ENCODE data around the gene LVRN.

LVRN gene

DNA sequence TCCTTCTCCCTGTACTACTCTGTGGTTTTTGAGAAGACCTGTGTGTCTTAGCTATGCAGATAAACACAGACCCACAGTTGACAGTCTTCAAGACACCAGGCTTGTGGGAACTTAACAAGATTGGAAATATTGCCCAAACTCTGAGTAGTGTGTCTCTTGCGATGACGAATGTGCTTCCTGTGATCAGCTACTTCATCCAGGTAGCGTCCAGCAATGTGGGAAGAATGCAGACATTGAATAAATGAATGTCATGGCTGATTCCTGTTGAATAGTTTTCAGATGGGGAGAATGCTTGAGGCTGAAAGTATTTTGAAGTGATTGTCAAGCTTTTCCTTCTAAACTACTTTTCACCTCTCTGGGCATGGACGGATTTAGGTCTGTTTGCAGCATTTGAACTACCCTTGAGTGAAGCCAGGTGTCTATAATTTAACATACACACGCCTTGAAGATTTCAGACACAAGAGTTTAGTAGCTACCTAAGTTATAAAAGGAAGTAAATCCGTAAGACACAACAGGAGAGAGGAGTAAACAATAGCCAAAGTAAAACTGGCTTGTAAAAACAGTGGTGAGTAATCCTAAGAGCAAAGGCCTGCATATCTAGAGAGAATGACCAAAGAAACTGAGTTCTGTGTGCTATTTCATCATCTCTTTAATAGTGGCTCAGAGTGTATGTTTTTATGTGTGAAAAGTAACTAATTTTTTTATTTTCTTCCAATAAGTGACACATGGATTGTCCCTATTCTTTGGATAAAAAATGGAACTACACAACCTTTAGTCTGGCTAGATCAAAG, 40.0 kb downstream of the LVRN start:
- no peak overlapping the region for H3K4me3 ChIP-seq (ENCODE audit: low read length)
- no peak for DNase-seq (ENCODE audit: low read depth, low spot score)

DNA sequence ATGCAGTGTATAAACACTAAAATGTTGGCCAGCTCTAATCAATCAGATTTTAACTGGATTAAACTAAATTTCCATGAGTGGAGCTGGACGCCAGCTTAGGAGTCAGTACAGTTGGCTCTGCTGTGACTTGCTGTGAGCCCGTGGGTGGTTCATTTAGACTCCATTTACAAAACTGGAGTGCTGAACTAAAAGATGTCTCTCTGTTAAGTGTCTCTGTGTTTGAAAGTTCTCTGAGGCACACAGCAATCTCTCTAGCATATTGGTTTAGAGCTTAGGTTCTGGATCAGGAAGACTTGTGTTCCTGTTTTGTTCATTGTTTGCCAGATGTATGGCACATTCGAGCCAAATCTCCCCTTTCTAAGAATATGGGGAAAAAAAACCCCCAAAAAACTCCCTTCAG, 42.0 kb downstream of the LVRN start:
- no peak for DNase-seq (ENCODE audit: low read depth, low spot score)
- no peak overlapping the region for H3K4me3 ChIP-seq (ENCODE audit: low read length)

DNA sequence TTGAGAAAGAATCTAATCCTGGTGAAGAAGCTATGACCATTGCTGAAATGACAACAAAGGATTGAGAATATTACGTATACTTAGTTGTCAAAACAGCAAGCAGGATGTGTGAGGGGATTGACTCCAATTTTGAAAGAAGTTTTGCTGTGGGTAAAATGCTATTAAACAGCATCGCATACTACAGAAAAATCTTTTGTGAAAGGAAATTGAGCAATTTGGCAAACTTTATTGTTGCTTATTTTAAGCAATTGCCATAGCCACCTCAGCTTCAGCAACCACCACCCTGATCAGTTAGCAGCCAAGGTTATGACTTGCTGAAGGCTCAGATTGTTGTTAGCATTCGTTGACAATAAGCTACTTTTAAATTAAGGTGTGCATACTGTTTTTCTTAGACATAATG, 47.5 kb downstream of the LVRN start:
- DNase-seq (ENCODE audit: low read depth, low spot score), result no peak
- H3K4me3 ChIP-seq (ENCODE audit: low read length), result no peak overlapping the region

DNA sequence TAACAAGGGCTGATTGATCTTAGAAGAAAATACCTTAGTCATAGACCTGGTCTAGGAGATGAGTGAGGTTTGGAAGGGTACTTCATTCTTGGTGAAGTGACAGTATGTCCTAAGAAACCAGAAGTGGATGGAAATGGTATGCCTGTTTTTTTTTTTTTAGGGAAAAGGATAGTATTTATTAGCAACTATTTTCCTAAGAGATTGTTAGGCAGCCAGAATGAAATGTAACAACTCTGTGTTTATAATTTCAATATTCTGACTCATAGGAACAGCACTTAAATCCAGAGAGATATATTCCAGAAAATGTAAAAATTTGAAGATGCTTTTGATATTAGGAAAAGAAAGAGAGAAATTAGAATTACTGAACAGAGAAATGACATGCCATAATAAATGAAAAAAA, 48.8 kb downstream of the LVRN start:
- H3K4me3 ChIP-seq (ENCODE audit: low read length), result no peak overlapping the region
- no peak for DNase-seq (ENCODE audit: low read depth, low spot score)

DNA sequence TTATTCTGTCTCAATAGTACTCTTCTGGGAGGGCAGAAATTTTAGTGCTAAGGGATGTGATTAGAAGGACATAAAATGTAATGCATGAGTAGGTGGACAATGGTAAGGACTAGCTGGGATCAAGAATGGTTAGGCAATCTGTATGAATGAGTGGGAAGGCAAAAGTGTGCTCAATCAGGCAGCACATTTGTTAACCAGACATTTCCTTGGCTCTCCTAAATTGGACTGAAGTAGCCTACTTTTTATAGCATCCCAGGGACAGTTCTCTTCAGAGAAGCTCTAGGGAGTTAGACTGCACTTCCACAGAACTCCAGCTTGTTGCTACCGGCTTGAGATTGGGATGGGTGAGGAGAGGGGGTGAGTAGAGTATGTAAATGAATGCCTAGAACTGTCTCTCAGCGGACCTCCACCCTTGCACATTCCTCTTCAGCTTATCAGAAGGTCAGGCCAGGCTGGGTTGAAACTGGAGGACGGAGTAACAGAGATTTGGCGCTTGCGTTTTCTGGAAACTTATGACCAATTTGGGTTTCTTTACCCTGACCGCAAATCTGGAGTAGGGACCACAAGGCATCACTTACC, 51.0 kb downstream of the LVRN start:
- no peak for DNase-seq (ENCODE audit: low read depth, low spot score)
- H3K4me3 ChIP-seq (ENCODE audit: low read length), result no peak overlapping the region

DNA sequence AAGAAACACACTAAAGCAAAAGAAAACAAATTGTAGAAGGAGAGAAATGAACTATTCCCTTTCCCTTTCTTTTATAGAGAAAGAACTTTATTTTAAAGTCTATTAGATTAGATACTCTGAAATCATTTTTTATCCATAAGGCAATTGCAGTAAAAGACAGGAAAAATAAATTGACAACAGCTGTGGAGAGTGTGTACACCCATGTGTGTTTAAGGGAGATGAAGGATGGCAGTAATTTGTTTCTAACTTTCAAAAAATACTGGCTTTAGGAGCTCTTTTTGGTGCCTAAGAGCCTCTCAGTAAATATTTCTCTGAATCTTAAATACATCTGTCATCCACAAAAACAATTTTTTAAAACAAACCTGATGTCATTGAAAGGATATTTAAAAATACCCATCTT, 51.7 kb downstream of the LVRN start:
- DNase-seq (ENCODE audit: low read depth, low spot score), result no peak
- no peak overlapping the region for H3K4me3 ChIP-seq (ENCODE audit: low read length)

DNA sequence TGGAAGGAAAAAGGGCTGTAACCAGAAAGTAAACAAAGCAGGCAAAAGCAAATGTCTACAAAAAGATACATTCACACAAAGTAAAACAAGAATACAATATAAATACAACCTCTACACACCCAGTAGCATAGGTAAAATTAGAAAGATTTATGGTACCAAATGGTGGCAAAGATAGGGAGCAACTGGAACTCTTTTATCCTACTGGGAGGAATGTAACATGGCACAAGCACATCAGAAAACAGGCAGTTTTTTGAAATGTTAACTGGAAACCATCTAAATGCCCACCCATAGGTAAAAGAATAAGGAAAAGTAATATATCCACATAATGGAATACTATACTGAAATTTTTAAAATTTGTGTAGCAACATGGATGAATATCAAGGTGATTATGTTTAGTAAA, 61.3 kb downstream of the LVRN start:
- no peak for DNase-seq (ENCODE audit: low read depth, low spot score)
- no peak overlapping the region for H3K4me3 ChIP-seq (ENCODE audit: low read length)

DNA sequence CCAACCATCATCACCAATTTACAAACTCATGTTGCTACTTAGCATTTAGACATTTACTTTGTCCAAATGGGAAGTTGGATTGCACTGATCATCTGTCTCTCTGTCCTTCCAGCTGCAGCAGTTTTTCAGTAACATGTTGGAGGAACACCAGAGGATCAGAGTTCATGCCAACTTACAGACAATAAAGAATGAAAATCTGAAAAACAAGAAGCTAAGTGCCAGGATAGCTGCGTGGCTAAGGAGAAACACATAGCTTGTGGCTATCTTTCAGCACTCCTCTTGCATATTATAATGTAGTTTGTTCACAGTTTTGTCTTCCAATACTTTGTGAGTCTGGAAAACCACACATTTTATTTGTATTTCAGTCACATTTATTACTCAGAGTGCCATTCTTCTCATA, 63.6 kb downstream of the LVRN start:
- no peak overlapping the region for H3K4me3 ChIP-seq (ENCODE audit: low read length)
- no peak for DNase-seq (ENCODE audit: low read depth, low spot score)

DNA sequence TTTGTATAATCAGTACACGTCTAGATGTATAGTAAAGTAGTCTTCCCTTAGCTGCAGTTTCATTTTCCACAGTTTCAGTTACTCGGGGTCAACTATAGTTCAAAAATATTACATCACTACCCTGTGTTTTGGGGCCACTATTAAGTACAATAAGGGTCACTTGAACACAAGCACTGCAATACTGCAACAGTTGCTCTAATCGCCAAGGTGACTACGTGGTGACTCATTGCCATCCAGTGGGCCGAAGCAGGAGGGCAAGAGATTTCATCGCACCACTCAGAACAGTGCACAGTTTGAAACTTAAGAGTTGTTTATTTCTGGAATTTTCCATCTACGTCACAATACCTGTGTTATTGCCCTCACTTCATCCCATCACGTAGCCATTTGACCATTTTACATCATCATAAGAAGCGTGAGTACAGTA, 69.8 kb downstream of the LVRN start, which contains the start of gene ARL14EPL:
ARL14EPL (plus strand) TSS at position 379 of the 424 bp plus-strand sequence. CDS start 18,994 bp downstream, outside the sequence.
- no peak for DNase-seq (ENCODE audit: low read depth, low spot score)
- no peak within 1 kb of the TSS for H3K4me3 ChIP-seq (ENCODE audit: low read length)

DNA sequence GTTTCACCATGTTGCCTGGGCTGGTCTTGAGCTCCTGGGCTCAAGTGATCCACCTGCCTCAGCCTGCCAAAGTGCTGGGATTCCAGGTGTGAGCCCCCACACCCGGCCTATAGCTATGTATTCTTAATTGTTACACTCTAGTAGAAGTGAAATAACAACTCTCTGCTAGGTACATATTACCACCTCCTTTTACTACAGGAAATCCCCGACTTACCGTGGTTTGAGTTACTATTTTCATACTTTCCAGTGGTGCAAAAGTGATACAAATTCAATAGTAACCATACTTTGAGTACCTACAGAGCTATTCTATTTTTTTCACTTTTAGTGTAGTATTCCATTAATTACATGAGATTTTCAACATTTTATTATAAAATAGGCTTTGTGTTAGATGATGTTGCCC, 70.7 kb downstream of the LVRN start:
- DNase-seq (ENCODE audit: low read depth, low spot score), result no peak
- H3K4me3 ChIP-seq (ENCODE audit: low read length), result no peak overlapping the region

DNA sequence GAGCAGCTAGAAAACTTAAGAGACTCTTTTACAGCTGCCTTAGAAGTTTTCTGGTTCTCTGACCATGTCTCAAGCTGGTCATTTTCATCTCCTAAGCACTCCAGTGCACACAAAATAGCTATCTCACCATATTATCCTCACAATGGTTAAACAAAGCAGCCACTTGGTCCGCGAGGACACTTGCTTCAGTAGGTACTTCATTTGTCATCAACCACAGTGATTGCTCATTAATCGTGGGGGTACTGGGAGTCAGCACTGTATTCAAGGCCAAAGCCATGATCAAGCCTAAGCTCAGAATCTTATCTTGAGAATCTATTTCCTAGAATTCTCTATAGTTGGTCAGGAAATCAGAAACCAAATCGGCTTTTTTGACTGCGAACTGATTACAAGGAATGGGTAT, 72.8 kb downstream of the LVRN start:
- no peak for DNase-seq (ENCODE audit: low read depth, low spot score)
- no peak overlapping the region for H3K4me3 ChIP-seq (ENCODE audit: low read length)

DNA sequence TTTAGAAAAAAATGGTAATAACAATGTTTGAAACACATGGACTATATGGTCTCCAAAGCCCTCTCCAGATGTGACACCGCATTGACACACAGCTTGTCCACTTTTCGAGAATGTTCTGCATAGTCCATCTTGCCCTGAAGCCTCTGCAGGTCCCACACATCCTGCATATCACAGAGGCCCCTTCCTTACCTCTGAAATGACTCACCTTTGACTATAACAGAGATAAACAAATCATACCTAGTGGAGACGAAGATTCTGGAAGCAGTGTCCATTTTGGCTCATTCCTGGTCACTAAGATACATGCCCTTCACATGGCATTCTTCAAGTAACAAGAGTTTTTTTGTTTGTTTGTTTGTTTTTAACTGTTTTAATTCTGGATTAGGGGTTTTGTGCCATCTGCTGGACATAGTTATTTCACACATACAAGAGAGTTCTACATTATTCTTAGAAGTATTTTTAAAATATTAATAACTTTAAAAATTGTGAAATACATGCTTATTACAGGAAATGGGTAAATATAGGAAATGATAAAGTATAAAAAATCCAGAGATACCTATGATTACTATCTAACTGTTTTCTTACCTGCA, 75.1 kb downstream of the LVRN start:
- H3K4me3 ChIP-seq (ENCODE audit: low read length), result no peak overlapping the region
- no peak for DNase-seq (ENCODE audit: low read depth, low spot score)

DNA sequence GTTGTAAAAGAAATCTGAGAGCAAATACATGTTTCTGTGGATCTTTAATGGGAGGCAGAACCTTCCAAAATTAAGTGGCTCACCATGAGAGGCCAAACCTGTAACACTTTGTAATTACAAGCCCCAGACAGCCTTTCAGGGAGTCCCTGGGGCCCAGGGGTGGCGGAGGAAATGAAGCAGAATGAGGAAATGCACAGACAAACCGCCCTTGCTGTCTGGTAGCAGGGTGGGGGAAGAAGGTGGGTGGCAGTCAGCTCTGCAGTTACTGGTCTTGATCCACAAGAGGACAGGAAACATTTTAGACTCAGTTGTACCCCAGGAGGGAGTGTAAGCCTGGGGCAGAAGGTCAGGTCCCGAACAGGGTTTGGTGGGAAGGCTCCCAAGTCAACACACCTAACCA, 76.5 kb downstream of the LVRN start:
- no peak overlapping the region for H3K4me3 ChIP-seq (ENCODE audit: low read length)
- DNase-seq (ENCODE audit: low read depth, low spot score), result peak; percentile 25

DNA sequence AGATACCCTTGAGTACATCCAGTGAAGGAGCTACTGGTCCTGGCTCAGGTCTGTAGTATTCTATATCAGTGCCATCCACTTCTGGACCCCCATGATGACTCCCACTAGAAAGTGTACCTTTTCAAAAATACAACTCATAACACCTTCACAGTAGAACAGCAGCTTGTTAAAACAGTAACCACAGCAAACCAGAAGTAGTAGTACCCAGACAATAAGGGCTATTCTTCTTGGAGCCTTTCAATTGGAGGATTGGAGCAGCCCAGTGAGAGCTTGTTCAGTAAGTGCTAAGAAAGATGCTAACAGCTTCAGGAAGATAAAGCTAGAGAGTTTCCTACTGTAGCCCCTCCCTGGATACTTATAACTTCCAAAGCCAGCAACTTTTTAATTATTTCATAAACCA, 80.1 kb downstream of the LVRN start:
- no peak overlapping the region for H3K4me3 ChIP-seq (ENCODE audit: low read length)
- no peak for DNase-seq (ENCODE audit: low read depth, low spot score)

DNA sequence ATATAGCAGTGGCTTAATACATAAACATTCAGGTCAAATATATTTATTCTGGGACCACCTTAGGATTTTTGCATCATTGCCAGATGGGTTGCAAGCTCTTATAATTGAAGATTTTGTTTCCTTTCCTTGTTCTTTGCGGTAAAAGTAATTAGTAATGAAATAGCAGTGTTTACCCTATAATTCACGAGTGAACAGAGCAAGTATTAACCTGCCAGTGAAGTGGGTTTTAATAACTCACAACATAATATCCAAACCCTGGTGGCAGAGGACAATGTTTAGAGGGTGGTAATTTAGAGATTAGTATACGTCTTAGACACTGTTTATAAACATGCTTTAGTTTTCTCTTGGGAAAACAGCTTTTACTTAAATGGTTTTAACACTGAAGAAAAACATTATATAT, 81.8 kb downstream of the LVRN start:
- DNase-seq (ENCODE audit: low read depth, low spot score), result no peak
- H3K4me3 ChIP-seq (ENCODE audit: low read length), result no peak overlapping the region

DNA sequence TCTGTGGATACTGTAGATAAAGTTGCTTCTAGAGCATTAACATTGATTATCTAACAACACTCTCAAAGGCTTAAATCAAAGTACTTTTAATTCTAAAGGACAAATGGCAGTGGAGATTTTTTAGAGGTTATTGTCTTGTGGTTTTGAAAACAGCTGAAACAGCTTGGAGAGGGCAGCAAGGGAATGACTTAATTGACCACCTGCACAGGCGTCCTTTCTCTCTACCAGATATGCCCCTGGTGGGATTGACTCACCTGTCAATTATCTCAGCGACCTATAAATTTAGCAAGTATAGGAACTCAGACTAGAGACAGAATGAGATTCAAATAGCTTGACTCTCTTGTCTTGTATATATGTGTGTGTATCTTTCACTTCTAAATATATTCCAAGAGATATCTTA, 83.5 kb downstream of the LVRN start:
- DNase-seq (ENCODE audit: low read depth, low spot score), result no peak
- H3K4me3 ChIP-seq (ENCODE audit: low read length), result no peak overlapping the region

DNA sequence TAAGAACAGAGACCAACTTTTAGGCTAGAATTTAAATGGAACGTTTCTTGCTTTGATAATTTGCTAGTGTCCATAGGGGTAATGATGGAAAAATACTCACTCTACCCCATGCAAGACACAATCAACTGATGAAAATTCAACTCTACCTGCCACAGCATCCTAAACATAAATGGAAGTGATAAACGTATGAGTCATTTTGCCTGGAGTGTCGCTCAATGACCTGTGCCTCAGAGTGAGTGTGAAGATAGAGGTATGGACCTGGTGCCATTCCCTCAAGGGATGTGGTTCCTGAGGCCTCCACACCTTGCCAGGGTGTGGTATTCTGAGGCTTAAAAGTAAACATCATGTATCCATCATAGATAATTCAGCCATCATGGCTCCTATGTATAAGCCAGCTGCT, 84.0 kb downstream of the LVRN start:
- no peak overlapping the region for H3K4me3 ChIP-seq (ENCODE audit: low read length)
- no peak for DNase-seq (ENCODE audit: low read depth, low spot score)

DNA sequence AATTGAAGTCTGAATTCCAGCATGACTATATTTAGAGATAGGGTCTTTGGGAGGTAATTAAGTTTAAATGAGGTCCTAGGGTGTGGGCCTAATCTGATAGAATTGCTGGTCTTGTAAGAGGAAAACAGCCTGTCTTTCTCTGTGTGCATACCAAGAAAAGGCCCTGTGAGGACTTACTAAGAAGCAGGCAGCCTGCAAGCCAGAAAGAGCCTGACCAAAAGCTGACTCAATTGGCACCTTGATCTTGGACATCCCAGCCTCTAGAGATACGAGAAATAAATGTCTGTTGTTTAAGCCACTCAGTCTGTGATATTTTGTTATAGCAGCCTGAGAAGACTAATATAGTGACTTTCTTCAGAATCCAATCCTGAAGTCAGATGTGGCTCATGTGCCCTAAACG, 84.5 kb downstream of the LVRN start:
- no peak overlapping the region for H3K4me3 ChIP-seq (ENCODE audit: low read length)
- no peak for DNase-seq (ENCODE audit: low read depth, low spot score)

DNA sequence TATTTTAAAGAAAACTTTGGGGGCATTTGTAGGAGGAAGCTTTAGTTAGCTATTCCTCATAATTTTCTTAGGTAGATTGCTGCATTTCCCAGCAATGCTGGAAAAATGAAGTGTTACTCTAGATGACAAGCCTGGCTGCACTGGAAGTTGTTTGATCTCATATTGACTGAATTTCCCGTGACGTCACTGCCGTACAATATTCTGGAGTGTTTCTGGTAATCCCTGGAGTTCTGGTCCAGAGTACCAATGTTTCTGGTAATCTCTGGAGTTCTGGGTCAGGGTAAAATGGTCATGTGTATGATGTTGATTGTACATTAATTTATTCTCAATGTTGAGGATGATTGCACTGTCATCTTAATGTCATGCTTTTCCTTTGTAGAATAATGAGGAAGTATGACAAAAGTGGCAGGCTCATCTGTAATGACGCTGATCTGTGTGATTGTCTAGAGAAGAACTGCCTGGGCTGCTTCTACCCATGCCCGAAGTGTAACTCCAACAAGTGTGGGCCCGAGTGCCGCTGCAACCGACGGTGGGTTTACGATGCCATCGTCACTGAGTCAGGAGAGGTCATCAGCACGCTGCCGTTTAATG, 96.2 kb downstream of the LVRN start:
- no peak overlapping the region for H3K4me3 ChIP-seq (ENCODE audit: low read length)
- DNase-seq (ENCODE audit: low read depth, low spot score), result no peak

DNA sequence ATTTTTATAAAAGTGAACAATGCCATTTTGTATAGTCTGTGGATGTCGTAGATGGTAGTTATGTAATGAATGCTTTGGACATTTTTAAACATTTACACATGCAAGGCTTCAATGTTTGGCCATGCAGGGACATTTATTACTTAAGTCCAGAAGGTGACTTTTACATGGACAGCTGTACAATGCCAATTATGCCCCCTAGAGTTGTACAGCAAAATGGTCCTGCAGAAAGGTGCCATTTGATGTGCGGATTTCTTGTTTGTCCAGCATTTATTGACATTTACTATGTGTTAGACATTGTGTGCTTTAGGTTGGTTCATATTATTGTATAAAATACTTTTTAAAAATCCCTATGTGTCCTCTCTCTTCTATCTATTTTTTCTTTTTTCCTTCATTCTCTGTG, 100.1 kb downstream of the LVRN start:
- no peak overlapping the region for H3K4me3 ChIP-seq (ENCODE audit: low read length)

More for the DNA sequence above, 100.1 kb downstream of the LVRN start:
- no peak for DNase-seq (ENCODE audit: low read depth, low spot score)
